Measurements from ENCODE around the gene BICDL2.

DNA sequence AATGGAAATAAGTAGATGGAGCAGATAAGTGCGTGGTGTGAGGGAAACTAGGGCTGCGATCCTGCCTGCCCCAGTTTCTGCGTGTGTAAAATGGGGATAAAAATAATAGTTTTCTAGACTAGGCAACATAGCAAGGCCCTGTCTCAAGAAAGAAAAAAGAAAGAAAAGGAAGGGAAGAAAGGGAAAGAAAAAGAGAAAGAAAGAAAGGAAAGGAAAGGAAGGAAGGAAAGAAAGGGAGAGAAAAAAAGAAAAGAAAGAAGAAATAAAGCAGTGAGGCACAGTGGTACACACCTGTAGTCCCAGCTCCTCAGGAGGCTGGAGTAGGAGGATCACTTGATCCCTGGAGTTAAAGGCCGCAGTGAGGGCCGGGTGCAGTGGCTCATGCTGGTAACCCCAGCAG lies 54.3 kb downstream of the BICDL2 start:
- TF ChIP-seq, protein P1, sequence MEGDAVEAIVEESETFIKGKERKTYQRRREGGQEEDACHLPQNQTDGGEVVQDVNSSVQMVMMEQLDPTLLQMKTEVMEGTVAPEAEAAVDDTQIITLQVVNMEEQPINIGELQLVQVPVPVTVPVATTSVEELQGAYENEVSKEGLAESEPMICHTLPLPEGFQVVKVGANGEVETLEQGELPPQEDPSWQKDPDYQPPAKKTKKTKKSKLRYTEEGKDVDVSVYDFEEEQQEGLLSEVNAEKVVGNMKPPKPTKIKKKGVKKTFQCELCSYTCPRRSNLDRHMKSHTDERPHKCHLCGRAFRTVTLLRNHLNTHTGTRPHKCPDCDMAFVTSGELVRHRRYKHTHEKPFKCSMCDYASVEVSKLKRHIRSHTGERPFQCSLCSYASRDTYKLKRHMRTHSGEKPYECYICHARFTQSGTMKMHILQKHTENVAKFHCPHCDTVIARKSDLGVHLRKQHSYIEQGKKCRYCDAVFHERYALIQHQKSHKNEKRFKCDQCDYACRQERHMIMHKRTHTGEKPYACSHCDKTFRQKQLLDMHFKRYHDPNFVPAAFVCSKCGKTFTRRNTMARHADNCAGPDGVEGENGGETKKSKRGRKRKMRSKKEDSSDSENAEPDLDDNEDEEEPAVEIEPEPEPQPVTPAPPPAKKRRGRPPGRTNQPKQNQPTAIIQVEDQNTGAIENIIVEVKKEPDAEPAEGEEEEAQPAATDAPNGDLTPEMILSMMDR (IDR thresholded peaks at IDR 0.05), result no peak
- TF ChIP-seq EP300 (IDR thresholded peaks at IDR 0.05), result no peak
